ENCODE results near the gene RBFOX1. TPM values are rescaled to one million over a fixed set of nuclear protein-coding genes. Genes with fewer than 3 reads are reported as not detected.

Gene RBFOX1
- total and polyA plus RNA-seq, 10 of the 15 experiments (the other 5 are each of a cell fraction or from before 2014, with no cell fraction given), result 0.87 TPM; not detected in 9

DNA sequence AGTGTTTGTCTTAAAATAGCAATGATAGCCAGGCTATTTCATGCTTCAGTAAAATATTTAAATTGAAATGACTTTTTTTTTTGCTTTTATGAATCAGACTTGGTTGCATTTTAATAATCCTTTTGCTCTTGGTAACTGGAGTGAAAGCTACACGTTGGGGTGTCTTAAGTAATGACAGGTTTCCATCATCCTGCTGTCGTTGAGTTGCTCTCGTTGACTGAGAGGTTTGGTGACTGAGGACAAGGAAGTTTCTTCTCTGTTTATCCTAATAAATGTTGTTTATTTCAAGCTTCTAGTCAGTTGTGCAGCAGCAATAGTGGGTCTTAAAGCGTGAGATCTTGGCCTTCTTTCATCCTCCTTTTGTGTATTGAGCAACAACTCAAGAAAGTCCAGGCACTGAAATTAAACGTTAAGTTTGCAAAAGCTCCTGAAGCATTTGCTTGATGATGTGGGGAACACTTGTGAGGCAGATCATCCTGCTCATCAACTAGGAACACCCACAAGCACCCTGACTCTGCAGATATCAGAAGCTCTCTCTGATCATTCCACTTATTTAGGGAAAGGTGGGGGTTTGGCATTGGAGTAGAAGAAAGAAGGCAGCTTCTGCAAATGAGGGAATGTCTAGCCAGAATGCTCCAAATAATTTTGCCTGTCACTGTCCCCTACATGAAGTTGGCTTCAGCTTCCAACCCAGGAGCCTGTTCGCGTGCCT, 179.1 kb downstream of the RBFOX1 start:
- intact Hi-C loops (cut with micrococcal nuclease; ENCODE audit: unreplicated experiment) (no loop called here), in situ Hi-C loops (cut with MboI) (no loop called here)
- H3K9me3 ChIP-seq (replicated peaks; ENCODE audit: control insufficient read depth, insufficient read depth, low read length), result no peaks in the 10 kb centered on the region; the same call in 2 of the 3 replicates
- H3K27me3 ChIP-seq (replicated peaks in 1 of 2; ENCODE audit: control insufficient read depth in 2 of 2, insufficient read depth in 2 of 2, low read length in 1 of 2), result no peaks in the 10 kb centered on the region
- no peak for FAIRE-seq
- WGBS (ENCODE audit: insufficient coverage, insufficient replicate concordance, low lambda C conversion rate, missing lambda C conversion rate), result 30% methylated on average over 7 of the region's 7 CpGs
- no TSS peak for BruUV-seq (replicated peaks)
- no peak overlapping the region for H3K4me2 ChIP-seq (ENCODE audit: control insufficient read depth, insufficient read depth)
- TF ChIP-seq BCL11A (IDR thresholded peaks at IDR 0.05; ENCODE audit: low read depth, low read length) (no peak), KDM1A (IDR thresholded peaks at IDR 0.05; ENCODE audit: borderline replicate concordance) (no peak), MXI1 (IDR thresholded peaks at IDR 0.05; ENCODE audit: low read depth, low read length) (no peak), MEF2B (IDR thresholded peaks at IDR 0.05; ENCODE audit: partially characterized antibody, poor library complexity, severe bottlenecking) (no peak), IRF4 (IDR thresholded peaks at IDR 0.05; ENCODE audit: low read depth, low read length) (no peak), RUNX3 (IDR thresholded peaks at IDR 0.05; ENCODE audit: low read length) (no peak), NFYB (IDR thresholded peaks at IDR 0.05; ENCODE audit: insufficient read depth, low read depth, low read length) (no peak), POLR2AphosphoS5 (IDR thresholded peaks at IDR 0.05; ENCODE audit: low read length) (no peak), PML (IDR thresholded peaks at IDR 0.05; ENCODE audit: low read length) (no peak), MTA3 (IDR thresholded peaks at IDR 0.05; ENCODE audit: borderline replicate concordance, low read length) (no peak), RAD21 (IDR thresholded peaks at IDR 0.05; ENCODE audit: insufficient read depth, low read depth, low read length) (no peak)
- TF ChIP-seq, protein P1, sequence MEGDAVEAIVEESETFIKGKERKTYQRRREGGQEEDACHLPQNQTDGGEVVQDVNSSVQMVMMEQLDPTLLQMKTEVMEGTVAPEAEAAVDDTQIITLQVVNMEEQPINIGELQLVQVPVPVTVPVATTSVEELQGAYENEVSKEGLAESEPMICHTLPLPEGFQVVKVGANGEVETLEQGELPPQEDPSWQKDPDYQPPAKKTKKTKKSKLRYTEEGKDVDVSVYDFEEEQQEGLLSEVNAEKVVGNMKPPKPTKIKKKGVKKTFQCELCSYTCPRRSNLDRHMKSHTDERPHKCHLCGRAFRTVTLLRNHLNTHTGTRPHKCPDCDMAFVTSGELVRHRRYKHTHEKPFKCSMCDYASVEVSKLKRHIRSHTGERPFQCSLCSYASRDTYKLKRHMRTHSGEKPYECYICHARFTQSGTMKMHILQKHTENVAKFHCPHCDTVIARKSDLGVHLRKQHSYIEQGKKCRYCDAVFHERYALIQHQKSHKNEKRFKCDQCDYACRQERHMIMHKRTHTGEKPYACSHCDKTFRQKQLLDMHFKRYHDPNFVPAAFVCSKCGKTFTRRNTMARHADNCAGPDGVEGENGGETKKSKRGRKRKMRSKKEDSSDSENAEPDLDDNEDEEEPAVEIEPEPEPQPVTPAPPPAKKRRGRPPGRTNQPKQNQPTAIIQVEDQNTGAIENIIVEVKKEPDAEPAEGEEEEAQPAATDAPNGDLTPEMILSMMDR (IDR thresholded peaks at IDR 0.05 in 2 of 3, conservative IDR thresholded peaks at IDR 0.05 in 1 of 3; ENCODE audit: control insufficient read depth in 2 of 3, extremely low read depth in 1 of 3, insufficient read depth in 1 of 3, low read depth in 3 of 3, low read length in 3 of 3), result no peak
- POLR2A ChIA-PET, result no interaction called here
- H3K9ac ChIP-seq (ENCODE audit: control insufficient read depth, insufficient read depth, low read length), result no peak overlapping the region
- DNase-seq (ENCODE audit: low read depth, low spot score), result no peak
- ATAC-seq, result no peak
- H3K27ac ChIP-seq (ENCODE audit: control insufficient read depth, insufficient read depth), result no peak overlapping the region
- H4K20me1 ChIP-seq (ENCODE audit: control insufficient read depth, insufficient read depth), result no peaks in the 10 kb centered on the region
- RAD21 ChIA-PET (ENCODE audit: unreplicated experiment), result no interaction called here
- CTCF ChIA-PET, result no interaction called here
- no peaks in the 10 kb centered on the region for H3K79me2 ChIP-seq (ENCODE audit: control insufficient read depth, insufficient read depth, low read length)
- SMC1A ChIA-PET (ENCODE audit: uncharacterized antibody, unreplicated experiment), result interaction anchor here (0.8 kb wide), 1 partner anchor 100 kb away, joined by 3 read pairs; no protein-coding TSS in a partner anchor
- no peak overlapping the region for H2AFZ ChIP-seq (ENCODE audit: control insufficient read depth, low read depth, low read length)
- no peak overlapping the region for H3K4me3 ChIP-seq
- no peaks in the 10 kb centered on the region for H3K36me3 ChIP-seq (ENCODE audit: control insufficient read depth in 2 of 2, insufficient read depth in 2 of 2, low read length in 1 of 2)
- no peaks in the 10 kb centered on the region for H3K4me1 ChIP-seq (ENCODE audit: control insufficient read depth, insufficient read depth, low read length)

Data from GM12878 (cell line).